22Rv1 (cell line): Measurements from ENCODE around the gene RAB31.

Experiments used
- H3K27ac ChIP-seq: fragments of 450-650 bp; 2 replicates; pipeline ENCODE4 v1.5.1; 2017
- ZFX ChIP-seq: fragments of 450-650 bp; IDR thresholded peaks from 2 replicates; pipeline ENCODE4 v1.6.1; 2017; ENCODE audit warnings: antibody characterized with exemption, borderline replicate concordance
- TF ChIP-seq, protein P1 (sequence below): fragments of 450-650 bp; IDR thresholded peaks from 2 replicates; pipeline ENCODE4 v1.5.1; 2017; ENCODE audit warnings: mild to moderate bottlenecking

Gene RAB31

DNA sequence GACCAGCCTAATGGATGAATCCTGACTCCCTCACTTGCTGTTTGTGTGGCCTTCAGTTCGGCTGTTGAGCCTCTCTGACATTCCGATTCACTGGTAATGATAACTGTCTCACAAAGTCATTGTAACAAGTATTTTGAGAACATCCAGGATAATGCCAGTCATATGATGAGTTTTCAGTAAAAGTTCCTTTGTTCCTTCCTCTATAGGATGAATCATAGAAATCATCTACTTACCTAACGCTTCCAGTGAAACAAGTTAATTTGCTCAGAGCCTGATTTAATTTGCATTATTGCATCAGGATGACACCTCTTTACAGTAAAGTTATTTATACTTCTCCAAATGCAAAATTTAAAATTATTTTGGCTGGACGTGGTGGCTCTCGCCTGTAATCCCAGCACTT lies 32.0 kb downstream of the RAB31 start:
- TF ChIP-seq ZFX = no peak
- TF ChIP-seq, protein P1, sequence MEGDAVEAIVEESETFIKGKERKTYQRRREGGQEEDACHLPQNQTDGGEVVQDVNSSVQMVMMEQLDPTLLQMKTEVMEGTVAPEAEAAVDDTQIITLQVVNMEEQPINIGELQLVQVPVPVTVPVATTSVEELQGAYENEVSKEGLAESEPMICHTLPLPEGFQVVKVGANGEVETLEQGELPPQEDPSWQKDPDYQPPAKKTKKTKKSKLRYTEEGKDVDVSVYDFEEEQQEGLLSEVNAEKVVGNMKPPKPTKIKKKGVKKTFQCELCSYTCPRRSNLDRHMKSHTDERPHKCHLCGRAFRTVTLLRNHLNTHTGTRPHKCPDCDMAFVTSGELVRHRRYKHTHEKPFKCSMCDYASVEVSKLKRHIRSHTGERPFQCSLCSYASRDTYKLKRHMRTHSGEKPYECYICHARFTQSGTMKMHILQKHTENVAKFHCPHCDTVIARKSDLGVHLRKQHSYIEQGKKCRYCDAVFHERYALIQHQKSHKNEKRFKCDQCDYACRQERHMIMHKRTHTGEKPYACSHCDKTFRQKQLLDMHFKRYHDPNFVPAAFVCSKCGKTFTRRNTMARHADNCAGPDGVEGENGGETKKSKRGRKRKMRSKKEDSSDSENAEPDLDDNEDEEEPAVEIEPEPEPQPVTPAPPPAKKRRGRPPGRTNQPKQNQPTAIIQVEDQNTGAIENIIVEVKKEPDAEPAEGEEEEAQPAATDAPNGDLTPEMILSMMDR = no peak
- no peak overlapping the region for H3K27ac ChIP-seq

DNA sequence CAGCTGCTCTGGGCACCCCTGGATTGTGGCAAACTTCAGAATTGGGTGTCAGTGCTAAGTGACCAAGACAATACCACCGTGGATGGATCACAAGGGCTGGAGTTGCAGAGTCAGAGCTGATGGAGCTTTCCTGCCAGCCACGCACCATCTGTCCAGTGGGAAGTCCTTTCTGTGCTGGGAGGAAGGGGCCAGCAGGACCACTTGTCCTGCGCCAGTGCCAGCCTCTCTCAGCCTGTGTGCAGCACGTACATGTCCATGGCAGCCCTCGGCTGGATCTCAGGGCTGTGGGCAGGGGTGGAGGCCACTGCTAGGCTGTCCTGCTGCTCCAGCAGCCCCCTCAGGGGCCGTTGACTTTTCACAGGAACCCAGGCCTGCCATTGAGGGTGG lies 33.3 kb downstream of the RAB31 start:
- TF ChIP-seq ZFX = no peak
- TF ChIP-seq, protein P1 = no peak
- no peak overlapping the region for H3K27ac ChIP-seq

DNA sequence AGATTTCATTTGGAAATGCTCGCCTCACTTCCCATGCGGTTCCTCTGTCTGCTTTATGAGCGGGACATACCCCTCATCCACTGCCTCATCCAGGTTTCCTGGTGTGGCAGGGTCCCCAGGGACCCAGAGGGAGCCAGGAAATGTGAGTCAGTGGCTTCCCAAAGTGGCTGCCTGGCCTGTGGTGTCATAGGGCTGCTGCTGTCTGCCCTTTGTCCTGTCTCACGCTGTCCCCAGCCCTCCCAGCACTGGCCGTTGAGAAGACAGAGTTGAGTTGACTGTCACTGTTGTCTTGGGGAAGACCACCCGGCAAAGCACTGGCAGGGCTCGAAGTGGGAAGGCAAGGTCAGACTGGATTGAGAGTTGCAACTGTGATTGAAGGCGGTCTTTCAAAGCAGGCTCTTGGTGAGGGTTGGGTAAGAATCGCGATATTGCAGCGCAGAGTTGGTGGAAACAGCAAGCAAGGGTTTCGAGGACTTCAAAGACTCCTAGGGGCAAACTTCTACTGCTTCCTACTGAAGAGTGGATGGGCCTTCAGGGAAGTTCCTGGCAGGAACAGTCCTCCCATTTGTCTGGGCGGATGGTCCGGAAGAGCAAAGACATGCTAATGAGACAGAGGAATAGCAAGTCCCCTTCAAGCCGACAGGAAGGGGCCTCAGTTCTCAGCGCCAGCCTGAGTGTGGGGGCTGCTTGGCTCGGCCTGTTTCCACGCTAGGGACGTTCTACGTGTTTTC lies 33.9 kb downstream of the RAB31 start:
- no peak for TF ChIP-seq ZFX
- H3K27ac ChIP-seq = no peak overlapping the region

DNA sequence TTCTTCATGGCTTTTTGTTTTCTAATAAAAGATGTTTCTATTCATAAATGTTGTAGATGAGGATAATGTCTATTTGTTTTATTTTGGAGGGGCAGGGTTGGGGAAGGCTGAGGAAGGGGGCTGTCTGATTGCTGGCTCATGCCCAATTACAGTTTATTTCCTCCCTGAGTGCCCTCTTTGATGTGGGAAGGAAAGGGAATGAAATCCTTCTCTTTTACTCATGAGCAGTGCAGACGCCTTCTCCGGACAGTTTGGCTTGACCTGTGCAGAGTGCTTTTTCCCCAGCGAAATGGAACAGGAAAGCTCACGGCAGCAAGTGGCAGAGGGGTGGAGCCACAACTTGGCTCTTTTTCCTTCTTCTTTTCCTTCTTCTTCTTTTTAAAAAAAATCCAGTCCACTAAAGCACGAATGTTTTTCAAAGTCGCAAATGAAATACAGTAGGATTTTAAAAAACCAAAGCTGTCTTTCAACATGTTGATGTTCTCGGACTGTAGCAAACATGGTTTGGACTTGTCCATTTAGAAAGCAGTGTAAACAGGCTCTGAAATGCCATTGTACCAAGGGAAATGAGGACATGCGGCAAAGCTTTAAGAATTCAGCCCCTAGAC lies 34.5 kb downstream of the RAB31 start:
- TF ChIP-seq ZFX = no peak
- TF ChIP-seq, protein P1 = no peak
- H3K27ac ChIP-seq = no peak overlapping the region

DNA sequence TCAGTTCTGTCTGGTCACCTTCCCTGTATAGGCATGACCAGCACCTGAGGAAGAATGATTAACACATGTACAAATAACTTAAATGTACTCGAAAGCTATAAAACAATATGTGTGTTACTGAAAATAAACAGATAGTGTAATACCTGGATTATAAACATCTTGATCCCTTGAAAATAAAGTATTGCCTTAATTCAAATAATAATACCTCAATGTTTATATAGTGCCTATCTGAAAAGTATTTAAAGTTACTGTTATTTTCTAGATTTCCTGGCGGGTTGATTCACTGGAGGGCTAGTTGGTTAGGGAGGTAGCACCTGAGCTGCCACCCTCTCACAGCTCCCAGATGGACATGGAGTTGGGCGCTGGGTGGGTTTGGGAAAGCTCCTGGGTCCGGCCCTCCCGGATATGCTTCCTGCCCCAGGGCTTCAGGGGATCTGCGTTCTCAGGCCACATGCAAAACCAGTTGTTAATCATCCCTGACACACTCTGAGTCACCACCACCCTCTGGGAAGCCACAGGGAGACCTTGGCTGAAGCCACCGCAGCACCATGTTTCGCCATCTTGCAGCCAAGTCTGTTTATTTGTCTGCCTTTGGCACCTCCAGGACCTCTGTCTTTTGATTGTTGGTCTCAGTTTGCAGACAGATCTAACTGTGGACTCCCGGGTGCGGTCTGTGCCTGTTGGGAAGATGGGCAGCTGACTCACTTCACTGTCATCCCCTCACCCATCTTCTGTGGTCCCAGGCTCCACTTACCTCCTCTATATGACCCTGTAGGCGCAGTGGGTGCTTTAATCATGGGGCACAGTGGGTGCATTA lies 35.3 kb downstream of the RAB31 start:
- no peak overlapping the region for H3K27ac ChIP-seq
- no peak for TF ChIP-seq ZFX
- TF ChIP-seq, protein P1 = no peak

DNA sequence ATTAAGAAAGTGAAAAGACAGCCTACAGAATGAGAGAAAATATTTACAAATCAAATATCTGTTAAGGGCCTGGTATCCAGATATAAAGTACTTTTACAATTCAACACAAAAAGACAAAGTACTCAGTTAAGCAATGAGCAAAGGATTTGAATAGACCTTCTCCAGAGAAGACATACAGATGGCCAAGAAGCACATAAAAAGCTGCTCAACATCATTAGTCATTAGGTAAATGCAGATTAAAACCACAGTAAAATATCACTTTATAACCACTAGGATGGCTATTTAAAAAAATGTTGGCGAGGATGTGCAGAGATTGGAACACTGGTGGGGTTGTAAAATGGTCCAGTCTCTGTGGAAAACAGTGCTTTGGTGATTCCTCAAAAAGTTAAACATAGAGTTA lies 38.9 kb downstream of the RAB31 start:
- no peak overlapping the region for H3K27ac ChIP-seq
- TF ChIP-seq, protein P1 = no peak
- no peak for TF ChIP-seq ZFX

DNA sequence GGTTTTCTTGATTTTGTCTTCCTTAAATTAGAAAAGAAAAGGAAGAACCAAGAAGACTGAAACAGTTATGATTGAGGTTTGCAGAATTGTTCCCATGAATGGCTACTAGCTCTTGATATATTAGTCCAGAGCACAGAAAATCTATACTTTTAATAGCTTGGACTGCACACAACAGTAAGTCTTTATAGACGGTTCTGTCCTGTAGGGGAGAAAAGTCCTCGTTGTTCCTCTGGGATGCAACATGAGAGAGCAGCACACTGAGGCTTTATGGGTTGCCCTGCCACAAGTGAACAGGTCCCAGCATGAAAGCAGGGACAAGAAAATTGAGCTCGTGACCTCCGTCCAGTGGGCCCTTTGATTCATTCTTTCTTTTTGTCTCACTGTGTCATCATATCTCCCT lies 41.5 kb downstream of the RAB31 start:
- no peak overlapping the region for H3K27ac ChIP-seq
- TF ChIP-seq, protein P1 = no peak
- no peak for TF ChIP-seq ZFX
